IPS-NIHi7 (cell line): ENCODE measurements around the gene WIPF3.
"Not testable (repeated sequence)": the region's sequence is repeated elsewhere in the genome, so short reads cannot be mapped to it uniquely, and the experiment has no call there.

Source experiments
- DNase-seq: peaks from one replicate; pipeline ENCODE4 v3.0.0; 2012; ENCODE audit warnings: mixed read lengths; ENCODE audit errors: extremely low spot score

WIPF3 gene

DNA sequence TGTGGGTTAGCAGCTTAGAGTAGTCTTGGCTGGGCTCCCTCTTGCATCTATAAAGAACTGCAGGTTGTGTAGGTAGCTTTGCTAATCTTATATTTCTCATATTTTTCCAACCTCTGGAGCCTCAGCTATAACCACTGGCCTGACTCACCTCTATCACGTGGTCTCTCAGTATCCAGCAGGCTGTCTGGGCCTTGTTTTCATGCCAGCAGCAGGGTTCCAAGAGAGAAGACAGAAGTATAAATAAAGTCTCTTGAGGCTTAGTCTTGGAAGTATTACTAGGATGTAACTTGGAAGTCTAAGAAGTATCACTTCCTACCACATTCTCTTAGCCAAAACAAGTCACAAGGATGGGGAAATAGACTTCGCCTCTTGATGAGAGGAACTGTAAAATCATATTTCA lies 73.3 kb downstream of the WIPF3 start:
- DNase-seq: no peak

DNA sequence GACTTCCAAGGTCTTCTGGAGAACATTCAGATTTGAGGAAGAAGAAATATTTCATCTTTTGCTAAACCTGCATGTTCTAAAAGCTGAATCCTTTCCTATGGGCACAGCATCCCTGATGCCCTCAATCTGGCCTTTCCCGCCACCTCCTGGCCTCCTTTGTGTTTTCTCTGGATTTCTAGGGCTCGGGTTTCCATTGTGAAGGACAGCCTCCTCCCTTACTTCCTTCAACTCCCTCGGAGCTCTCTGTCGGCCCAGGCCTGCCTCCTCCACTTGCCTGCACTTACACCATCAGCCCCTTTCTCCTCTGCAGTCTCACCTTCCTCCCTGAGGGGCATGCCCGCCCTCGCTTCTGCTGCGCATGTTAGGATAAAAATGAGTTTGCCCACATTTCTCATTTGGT lies 75.4 kb downstream of the WIPF3 start:
- DNase-seq: peak; percentile 75

DNA sequence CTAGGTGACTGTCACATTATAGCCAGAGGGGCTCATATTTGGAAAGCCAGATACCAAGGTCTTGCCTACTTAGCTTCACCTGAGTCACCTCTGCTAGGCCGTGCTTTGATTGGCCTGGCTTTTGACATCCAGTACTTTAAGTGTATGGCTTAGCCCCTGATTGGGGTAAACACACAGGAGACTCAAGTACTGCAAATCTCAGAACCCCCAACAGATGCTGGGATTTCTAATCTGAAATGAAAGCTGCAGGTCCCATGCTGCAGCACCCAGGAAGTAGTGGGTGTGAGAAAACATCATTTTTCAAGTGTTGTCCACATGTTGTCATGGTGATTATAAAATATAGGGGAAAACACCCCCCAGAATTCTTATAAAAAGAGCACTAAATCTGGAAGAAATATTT lies 76.2 kb downstream of the WIPF3 start:
- DNase-seq: no peak

DNA sequence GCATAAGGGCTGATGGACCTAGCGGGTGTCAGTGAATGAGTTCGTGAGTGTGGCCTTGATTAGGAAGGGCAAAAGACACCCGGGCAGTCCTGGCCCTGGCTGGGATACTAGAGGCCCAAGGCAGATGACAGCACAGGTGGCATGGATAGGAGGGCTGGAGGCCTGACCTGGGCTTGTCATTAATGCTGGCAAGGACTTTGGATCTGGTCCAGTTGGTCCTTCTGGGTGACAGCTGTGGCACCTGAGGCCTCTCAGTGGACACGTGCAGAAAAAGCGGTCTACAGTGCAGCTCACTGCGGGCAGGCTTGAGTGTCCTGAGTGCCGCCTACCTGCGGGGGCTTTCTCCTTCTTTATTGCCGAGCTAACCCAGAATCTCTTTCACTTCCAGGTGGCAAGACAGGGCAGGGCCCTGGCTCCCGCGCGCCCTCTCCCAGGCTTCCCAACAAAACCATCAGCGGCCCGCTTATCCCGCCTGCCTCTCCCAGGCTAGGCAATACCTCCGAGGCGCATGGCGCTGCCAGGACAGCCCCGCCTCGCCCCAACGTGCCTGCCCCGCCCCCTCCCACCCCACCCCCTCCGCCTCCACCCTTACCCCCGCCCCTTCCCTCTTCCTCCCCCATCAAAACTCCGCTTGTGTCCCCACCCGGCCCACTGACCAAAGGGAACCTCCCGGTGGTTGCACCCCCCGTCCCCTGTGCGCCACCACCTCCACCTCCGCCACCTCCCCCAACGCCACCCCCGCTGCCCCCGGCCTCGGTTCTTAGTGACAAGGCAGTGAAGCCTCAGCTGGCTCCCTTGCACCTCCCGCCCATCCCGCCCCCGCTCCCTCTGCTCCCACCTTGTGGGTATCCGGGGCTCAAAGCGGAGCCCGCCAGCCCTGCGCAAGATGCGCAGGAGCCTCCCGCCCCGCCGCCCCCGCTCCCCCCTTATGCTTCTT lies 77.4 kb downstream of the WIPF3 start:
- peak; percentile 87 for DNase-seq

DNA sequence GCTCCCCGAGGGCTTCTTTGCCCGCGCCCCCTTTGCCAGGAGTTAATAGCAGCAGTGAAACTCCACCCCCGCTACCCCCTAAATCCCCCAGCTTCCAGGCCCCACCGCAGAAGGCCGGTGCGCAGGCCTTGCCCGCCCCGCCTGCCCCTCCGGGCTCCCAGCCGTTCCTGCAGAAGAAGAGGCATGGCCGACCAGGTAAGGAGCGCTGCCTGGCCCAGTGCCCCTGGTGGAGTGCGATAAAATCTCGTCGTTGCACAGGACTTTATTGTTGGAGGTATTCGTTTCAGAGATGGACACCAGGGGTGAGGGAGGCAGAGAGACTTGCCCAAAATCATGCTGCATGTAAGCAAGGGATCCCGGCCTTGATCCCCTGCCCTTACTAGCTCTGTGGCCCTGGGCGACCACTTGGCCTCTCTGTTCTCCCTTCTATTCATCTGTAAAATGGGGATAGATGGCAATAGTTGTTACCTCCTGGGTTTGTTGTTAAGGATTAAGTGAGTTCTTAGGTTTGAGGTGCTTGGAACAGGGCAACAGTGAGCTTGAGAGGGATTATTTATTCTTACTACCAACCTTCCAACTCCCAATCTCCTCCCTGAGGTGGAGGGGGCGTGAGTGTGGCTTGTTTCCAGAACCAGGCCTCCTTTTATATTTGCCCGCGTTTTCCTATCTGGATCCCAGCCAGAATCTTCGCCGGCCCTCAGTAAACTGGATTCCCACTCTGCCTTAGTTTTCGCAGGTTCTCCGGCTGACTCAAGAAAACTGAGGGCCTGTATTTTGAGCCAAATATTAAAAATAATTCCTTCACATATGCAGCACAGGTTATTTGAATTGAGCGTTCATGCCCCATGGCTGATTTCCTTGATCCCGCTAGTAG lies 78.3 kb downstream of the WIPF3 start:
- DNase-seq: peak; percentile 68

DNA sequence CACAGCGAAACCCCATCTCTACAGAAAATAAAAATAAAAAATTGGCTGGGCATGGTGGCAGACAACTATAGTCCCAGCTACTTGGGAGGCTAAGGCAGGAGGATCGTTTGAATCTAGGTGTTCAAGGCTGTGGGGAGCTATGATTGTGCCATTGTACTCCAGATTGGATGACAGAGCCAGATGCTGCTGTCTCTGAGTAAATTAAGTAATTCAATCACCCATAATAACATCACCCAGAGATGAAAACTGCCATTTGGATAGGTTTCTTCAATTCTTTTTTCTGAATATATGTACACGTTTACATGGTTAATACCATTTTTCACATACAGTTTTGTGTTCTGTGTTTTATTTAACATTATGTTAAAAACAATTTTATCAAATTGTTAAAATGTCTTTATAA lies 79.3 kb downstream of the WIPF3 start:
- no peak for DNase-seq

DNA sequence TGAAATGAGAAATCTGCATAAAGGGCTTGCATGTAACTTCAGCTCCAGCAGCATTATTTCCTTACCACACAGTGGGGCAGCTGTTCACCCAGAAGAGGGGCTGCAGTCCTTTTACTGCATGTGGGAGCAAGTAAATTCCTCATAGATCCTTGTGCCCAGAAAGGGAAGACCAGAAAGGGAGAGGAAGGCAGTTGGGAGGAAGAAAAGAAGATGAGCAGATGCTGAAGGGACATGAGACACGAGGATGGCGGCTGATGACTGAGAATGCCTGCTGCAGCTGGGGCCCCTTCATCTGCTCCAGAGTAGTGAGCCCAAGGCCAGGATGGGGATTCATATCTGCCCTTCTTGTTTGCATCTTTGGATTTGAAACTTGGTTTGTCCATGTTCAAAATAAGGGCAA lies 80.5 kb downstream of the WIPF3 start:
- DNase-seq: no peak

DNA sequence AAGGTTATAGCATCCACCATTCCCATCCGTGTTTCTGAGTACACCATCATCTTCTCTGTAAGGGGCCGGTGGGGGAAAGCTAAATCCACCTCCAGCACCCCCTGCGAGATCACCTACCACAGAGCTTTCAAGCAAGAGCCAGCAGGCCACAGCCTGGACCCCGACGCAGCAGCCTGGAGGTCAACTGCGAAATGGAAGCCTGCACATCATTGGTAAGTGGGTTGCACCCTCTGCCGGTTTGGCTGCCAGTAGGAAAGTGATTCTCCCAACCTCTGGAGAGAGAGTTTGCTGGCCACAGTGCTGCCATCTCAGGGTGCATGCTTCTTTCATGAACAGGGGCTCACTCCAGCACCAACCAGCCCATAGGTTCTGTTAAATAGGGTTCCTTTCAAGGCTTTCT lies 81.7 kb downstream of the WIPF3 start:
- no peak for DNase-seq

DNA sequence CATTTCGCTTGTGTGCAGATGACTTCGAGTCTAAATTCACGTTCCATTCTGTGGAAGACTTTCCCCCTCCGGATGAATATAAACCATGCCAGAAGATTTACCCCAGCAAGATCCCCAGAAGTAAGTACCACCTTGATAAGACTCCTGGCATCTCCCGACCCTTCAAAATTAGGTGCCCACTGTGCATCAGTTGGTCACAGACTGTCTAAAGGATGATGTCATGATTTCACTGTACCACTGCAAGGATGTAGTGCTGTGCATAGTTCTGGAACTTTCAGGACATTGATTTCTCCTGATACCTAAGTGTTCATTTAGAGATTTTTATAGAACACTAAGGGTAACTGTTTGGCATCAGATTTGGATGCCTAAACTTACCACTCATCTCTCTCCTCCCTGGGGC lies 83.0 kb downstream of the WIPF3 start:
- no peak for DNase-seq

DNA sequence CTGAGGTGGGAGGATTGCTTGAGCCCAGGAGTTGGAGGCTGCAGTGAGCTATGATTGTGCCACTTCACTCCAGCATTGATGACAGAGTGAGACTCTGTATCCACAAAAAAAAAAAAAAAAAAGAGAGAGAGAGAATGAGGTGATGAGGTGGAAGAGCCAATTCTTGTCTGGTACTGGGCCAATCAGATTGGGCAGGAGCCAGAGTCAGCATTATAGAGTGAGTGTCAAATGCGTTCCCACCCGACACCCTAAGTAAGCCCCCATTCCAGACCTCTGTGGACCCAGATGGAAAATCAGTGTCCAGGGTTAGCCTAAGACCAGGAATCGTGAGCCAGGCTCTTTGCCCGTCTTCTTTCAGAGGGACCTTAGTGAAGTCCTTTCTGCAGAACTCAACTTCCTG lies 83.9 kb downstream of the WIPF3 start:
- no peak for DNase-seq

DNA sequence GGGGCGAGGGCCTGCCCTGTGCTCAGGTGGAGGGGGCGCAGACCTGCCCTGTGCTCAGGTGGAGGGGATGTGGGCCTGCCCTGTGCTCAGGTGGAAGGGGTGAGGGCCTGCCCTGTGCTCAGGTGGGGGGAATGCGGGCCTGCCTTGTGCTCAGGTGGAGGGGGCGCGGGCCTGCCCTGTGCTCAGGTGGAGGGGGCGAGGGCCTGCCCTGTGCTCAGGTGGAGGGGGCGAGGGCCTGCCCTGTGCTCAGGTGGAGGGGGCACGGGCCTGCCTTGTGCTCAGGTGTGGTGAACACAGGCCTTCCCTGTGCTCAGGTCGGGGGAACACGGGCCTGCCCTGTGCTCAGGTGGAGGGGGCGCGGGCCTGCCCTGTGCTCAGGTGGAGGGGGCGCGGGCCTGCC lies 84.5 kb downstream of the WIPF3 start:
- not testable (repeated sequence) for DNase-seq

DNA sequence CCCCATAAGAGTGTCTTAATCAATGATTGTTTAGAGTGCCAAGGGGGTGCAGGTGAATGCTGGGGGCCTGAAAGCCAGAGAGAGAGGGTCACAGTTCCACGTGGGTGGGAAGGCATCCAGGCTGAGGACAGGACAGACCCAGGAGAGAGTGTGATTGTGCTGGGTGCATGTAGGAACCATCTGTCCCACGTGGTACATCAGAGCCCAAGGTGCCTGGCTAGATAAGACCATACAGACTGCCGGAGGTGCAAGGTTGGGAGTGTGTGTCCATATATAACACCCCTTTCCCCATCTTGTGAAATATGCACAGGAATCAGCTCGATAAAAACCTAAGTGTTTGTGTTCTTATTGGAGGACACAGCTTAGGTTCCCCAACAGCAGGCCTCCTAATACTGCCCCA lies 85.5 kb downstream of the WIPF3 start:
- peak; percentile 3 for DNase-seq

DNA sequence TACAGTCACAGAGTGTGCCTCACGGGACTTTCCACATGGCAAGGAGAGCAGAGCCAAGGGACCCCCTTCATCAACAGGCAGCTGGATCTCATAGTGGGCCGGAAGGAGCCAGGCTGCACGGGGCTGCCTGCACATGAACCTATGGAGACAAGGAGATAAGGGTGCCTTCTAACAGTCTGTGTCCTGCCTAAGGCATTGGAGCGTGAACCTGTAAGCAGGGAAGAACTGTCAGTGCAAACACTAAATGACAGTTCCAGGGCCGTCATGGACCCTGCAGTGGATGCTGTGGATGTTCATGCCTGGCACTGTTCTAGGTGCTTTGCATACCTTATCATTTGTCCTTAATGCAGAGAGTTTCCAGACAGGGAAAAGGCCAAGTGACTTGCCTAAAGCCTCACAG lies 85.9 kb downstream of the WIPF3 start:
- DNase-seq: no peak

DNA sequence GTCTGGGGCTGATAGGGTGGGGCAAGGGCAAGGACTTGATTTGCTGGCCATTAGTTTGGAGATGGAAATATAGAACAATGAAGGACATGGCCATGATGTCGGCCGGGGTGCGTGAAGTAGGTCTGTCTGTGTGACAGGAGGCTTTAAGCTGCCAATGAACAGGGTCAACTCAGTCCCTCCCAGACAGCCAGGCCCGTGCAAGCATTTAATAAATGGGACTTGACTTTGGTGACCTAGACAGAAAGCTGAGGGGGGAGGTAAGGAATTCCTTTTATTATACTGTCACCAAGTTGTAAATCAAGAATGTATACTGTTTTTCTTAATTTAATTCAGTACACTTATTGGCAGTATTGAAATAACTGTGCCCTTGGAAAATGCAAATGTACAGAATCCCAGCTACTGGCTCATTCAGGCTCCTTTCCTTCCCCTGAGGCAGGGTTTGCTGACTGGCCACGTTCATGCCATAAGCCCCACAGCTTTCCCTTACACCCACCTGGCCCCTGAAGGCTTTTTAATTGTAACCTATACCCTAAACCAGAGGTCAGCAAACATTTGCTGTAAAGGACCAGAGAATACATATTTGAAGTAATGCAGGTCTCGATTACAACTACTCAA lies 87.2 kb downstream of the WIPF3 start:
- peak; percentile 6 for DNase-seq

DNA sequence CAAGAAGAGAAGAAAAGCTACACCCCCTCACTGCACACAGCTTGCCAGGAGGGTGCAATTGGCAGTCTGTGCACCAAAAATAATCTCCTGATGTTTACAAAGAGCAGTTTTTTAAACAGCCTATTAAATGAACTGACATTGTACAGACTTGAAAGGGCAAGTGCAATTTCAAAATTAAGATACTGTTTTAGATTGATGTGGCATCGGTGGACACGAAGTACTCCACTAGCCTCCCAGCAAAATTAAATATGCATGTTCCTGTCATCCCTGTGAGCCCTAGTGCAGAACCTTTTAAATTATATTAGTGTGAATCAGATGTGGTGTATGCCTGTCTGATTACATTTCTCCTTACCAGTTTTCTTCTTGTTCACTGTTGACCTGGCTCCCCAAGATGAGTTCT lies 87.9 kb downstream of the WIPF3 start:
- no peak for DNase-seq

DNA sequence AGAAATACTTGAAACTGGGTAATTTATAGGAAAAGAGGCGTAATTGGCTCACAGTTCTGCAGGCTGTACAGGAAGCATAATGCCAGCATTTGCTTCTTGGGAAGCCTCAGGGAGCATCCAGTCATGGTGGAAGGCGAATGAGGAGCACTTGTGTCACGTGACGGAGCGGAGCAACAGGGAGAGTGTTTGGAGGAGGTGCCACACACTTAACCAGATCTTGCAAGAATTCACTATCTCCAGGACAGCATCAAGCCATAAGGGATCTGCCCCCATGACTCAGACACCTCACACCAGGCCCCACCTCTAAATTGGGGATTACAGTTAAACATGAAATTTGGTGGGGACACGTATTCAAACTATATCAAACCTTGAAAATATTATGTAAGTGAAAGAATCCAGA lies 89.3 kb downstream of the WIPF3 start:
- DNase-seq: peak; percentile 0

DNA sequence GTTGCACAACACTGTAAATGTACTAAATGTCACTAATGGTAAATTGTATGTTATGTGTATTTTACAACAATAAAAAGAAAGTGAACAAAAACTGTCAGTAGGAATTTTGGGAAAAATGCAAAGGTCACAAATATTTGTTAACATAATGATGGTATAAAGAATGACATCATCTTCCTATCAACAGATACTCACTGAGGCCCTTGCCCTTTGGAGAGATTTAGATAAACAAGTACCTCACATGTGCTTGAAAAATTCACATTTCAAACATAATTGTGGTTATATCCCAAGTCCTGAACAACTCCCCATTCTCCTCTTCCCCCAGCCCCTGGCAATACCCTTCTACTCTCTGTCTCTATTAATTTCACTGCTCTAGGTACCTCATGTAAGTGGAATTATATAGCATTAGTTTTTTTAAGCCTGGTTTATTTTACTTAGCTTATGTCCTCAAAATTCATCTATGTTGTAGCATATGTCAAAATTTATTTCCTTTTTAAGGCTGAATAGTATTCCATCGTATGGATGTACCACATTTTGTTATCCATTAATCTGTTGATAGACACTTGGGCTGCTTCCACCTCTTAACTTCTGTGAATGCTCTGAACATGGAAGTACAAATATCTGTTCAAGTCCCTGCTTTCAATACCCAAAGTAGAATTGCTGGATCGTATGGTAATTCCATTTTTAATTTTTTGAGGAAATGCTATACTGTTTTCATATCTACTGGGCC lies 90.5 kb downstream of the WIPF3 start:
- DNase-seq: no peak

DNA sequence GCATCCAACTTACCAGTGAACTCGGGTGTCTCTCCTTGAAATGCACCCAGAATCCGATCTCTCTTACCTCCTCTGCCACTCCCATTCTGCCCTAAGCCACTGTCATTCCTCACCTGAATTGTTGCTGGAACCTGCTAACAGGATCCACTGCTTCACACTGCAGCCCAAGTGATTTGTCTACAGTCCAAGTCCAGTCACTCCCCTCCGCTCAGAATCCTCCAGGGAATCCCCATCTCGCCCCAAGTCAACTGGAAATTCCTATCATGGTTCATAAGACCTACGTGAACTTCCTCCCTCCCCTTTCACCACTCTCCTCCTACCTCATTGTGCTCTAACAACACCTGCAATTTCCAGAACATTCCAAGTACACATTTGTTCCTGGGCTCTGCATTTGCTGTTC lies 92.0 kb downstream of the WIPF3 start:
- peak; percentile 1 for DNase-seq

DNA sequence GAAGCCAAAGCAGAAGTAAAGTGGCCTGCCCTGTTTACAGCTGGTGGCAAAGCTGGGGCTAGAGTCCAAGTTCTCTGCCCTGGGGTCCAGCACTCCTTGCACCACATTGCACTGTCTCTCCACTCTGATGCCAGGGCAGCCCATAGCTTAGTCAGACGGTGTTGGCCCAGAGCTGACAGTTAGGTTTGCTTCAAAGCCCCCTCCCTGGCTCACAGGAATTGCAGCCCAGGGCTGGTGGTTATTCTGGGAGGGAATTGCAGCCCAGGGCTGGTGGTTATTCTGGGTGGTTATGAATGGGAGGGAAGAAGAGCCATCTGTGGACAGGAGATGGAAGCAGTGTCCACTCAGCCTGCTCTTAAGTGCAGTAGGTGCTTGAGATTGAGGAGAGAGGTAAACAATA lies 94.4 kb downstream of the WIPF3 start:
- DNase-seq: no peak

DNA sequence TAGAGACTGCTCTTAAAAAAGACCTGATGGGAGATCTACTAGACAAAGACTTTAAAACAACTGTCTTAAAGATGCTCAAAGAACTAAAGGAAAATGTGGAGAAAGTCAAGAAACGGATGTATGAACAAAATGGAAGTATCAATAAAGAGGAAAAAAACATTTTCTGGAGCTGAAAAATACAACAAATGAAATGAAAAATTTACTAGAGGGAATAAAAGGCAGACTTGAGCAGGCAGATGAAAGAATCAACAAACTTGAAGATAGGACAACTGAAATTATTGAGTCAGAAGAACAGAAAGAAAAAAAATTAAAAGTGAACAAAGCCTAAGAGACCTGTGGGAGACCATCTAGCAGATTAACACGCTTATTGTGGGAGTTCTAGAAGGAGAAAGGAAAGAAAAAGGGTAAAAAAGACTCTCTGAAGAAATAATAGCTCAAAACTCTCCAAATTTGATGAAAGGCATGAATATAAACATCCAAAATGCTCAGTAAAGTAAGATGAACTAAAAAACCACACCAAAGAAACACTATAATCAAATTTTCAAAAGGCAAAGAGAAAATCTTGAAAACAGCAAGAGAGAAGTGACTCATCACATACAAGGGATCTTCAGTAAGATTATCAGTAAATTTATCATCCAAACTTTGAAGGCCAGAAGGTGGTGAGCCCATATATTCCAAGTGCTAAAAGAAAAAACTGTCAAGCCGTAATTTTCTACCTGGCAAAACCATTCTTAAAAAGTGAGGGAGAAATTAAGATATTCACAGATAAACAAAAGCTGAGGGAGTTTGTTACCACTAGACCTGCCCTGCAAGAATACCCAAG lies 100.1 kb downstream of the WIPF3 start:
- no peak for DNase-seq

DNA sequence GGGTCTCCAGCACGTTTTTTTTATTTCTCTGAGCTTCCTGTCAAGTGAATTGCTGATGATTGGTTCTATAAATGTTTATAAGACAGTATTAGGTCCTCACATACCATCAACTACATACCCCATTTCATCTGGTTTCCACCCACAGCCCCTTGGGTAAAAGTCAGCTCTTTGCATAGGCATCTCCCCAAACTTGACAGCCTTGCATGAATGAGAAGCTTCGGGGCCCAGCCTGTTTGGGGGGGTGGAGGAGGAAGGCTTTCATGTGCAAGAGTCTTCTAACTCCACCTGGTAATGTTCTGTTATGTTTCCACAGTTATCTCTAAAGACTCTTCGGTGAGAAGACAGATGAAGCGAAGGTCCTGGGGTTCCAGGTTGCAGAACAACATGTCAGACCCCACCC lies 107.9 kb downstream of the WIPF3 start:
- peak; percentile 2 for DNase-seq
